ENCODE data around the gene DGKB.
A peak's percentile ranks its signal among the peaks of the same experiment; 100 is the strongest.

Gene DGKB

GRCh38 chr7:14821757-14822480, 80.6 kb downstream of the DGKB start:
- DNase-seq (ENCODE audit: low spot score): no peak

GRCh38 chr7:14818871-14819270, 83.7 kb downstream of the DGKB start:
- DNase-seq (ENCODE audit: low spot score): no peak

DNA sequence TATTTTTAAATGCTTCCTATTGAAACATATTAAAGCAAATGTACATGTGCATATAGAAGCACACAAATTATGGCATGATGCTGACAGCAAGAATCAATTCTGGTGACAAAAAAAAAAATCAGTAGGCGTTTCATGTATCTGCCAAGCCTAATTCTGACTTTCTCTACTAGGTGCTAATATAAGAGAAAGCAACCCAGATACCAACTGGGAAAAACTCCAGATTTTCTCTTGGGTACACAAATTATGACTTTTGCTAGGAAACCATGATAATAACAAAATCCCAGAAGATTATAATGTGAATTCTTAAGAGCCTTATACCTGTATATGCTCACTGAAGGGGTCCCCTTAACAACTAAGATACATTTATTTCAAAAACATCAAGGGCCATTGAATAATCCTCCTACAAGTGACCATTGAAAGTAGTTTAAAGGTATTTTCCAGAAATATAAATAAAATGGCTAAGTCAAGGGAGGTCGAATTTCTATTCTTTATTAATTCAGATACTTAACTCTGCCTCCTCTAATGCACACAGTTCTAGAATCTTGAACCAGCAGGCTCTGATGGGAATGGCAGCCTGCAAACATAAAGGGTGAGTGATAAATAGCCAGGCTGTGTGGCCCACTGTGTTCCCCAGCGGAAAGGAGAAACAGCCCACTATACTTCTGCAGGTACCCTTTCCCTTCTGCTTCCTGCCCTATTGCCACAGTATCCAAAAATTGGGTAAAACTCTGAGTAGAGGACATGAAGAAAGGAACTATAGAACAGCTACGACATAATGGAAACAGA, 84.5 kb downstream of the DGKB start:
- DNase-seq (ENCODE audit: low spot score): no peak

DNA sequence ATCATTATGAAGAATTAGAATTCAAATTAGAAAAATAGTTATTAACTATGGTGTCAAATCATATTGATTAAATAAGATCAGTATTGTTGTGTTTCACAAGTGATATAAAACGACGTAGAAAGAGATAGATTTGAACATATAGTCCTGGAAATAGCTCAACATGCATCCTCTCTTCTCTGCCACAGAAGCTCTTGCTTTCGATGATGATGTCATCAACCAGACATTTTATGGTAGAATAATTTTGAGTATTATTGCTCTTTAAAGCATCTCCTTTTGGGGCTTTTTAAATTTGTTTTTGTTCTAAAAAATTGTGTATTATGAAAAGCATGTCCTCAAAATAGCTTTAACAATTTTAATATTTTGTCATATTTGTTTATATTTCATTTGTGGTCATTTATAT, 95.0 kb downstream of the DGKB start:
- no peak for DNase-seq (ENCODE audit: low spot score)

DNA sequence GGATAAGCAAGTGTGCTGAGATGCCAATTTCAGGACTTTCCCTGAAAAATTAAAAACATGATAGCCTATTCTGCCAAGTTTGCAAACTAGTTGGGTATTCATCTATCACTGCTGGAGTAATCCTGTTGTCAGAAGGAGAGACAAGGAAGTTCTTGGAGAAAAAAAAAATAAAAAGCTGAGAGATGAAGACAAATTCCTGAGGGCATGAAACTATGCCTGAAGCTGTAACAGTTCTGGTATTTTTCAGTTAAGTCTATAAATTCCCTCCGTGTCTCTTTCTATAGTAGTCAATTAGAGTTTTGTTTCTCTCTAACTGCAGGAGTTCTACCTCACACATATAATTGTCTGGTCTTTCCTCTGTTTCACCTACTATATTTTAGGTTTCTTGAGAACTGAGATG, 95.7 kb downstream of the DGKB start:
- DNase-seq (ENCODE audit: low spot score): no peak

- peak; percentile 5 for DNase-seq (ENCODE audit: low spot score)
These were observed 97.3 kb downstream of the DGKB start for GRCh38 chr7:14805105-14805719.

GRCh38 chr7:14800664-14801063, 101.9 kb downstream of the DGKB start:
- DNase-seq (ENCODE audit: low spot score): no peak

- no peak for DNase-seq (ENCODE audit: low spot score)
These were observed 109.4 kb downstream of the DGKB start for GRCh38 chr7:14793151-14793550.

DNA sequence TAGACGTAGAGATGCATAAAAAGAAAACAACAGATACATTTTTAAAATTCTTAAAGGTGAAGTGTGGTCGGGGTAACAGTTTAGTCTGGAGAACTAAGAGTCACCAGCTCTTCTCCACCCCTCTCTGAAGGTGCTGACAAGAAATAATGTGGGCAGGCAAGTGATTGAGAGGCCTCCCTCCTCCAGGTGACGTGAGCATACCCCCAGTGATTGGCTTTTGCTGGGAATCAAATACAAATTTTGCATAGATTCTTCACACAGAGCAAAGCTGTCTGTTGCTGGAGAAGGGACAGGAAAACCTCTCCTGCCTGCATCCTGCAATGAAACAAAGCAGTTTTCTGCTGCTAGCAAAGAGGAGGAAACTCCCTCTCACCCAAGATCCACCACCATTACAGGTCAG, 115.0 kb downstream of the DGKB start:
- DNase-seq (ENCODE audit: low spot score): no peak

- no peak for DNase-seq (ENCODE audit: low spot score)
These were observed 116.1 kb downstream of the DGKB start for GRCh38 chr7:14786314-14786895.

- no peak for DNase-seq (ENCODE audit: low spot score)
These were observed 124.7 kb downstream of the DGKB start for GRCh38 chr7:14777806-14778205.

GRCh38 chr7:14776266-14776665, 126.3 kb downstream of the DGKB start:
- DNase-seq (ENCODE audit: low spot score): no peak

DNA sequence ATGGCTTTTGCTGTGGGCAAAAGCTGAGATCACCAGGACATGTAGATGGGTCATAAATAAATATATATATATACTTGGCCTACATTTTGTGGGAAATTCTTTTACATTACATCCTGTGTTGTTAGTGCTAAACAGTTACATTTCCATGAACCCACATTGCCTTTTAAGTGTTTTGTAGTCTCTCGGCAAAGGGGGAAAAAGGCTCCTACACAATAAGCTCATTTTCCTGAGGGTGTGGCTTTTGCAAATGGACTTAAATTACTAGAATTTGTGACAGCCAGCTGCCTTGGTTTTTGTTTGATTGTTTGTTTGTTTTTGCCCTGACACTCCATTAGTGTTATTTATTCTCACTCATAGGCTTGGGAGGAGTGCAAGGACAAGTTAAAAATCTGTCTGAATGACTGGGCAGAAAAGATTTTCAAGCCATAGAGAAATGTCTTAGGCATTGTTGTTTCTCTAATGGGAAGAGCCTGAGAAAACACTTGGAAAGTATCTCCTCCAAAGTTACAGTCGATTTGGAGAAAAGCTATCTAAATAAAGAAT, 128.8 kb downstream of the DGKB start:
- DNase-seq (ENCODE audit: low spot score): no peak

DNA sequence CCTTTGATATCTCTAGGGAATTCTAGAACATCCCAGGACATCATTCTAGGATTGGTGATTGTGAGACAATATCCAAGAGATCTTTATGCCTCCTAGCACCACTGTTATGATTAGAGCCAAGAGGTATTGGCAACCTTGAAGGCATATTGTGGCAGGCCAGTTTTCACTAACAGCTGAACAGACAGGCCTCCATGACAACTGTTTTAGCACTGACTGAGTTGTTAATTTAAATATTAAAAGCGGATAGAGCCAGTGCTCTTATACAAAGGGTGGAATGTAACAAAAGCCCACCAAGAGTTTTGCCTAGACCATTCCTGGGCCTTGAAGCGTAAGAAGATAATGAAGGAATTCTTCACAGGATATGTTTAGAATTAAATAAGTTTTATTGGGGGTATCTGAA, 131.9 kb downstream of the DGKB start:
- no peak for DNase-seq (ENCODE audit: low spot score)

DNA sequence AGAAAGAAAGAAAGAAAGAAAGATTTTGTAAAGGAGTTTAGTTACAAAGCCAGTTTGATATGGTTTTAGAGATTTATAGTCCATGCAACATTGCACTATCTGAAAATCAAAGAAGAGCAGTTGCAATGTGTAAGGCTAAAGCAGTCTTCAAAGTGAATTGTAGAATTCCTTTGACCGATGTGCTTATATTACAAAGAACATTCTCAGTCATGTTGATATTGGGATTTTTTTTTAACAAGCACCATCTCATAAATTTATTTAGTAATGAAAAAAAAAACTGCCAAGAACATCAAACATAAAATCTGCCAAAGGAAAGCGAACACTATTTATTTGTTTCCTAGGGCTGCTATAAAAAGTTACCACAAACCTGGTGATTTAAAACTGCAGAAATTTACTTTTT, 133.3 kb downstream of the DGKB start:
- no peak for DNase-seq (ENCODE audit: low spot score)

- no peak for DNase-seq (ENCODE audit: low spot score)
These were observed 134.7 kb downstream of the DGKB start for GRCh38 chr7:14767716-14768425.

- DNase-seq (ENCODE audit: low spot score): no peak
These were observed 135.8 kb downstream of the DGKB start for GRCh38 chr7:14766747-14767146.

GRCh38 chr7:14765731-14766130, 136.8 kb downstream of the DGKB start:
- DNase-seq (ENCODE audit: low spot score): no peak

DNA sequence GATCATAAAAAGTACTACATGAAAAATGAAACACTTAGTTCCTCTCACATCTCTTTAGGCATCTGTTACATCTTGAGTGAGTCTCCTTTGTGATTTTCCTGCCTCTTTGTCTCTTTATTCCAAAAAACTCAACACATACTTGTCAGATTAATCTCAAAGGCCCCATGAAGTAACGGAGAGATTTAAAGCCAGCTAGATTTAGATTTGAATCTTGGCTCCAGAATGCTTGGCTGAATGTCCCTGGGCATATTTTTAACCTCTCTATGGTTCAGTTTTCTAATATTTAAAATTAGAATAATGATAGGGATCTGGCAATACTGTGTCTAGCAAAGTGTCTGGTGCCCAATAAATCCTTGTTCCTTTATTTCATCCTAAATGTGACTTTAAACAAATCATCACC, 140.0 kb downstream of the DGKB start:
- no peak for DNase-seq (ENCODE audit: low spot score)

GRCh38 chr7:14761510-14762296, 140.8 kb downstream of the DGKB start:
- no peak for DNase-seq (ENCODE audit: low spot score)

All from HuH-7.5 (cell line).